ENCODE data around the gene NDFIP1. TPM values are rescaled to one million over a fixed set of nuclear protein-coding genes. Genes with fewer than 3 reads are reported as not detected.

NDFIP1 gene
- total RNA-seq, 2 experiments from 2014 or later: 185 to 192 TPM

DNA sequence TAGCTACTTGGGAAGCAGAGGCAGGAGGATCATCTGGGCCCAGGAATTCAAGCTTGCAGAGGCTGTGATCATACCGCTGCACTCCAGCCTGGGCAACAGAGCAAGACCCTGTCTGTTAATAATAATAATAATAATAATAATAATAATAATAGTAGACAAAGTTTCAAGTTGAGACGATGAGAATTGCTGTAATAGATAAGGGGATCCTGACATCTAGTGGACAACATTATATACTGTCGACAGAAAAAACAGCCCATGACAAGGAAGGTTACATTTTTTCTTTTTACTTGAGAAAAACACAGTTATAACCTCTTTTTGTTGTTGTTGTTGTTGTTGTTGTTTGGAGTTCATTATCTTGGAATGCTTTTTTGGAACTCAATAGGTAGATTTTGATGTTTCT is 35.3 kb downstream of the NDFIP1 start:
- peak overlapping the region; percentile 69 for H3K27ac Mint-ChIP-seq
- intact Hi-C loops (cut with DNase I, micrococcal nuclease): loop anchor here (1.0 to 10.0 kb wide), 4 partner anchors 37 to 449 kb away; partner anchors contain the start of gene NDFIP1 (in 2 of the 2)
- TF ChIP-seq, protein P1, sequence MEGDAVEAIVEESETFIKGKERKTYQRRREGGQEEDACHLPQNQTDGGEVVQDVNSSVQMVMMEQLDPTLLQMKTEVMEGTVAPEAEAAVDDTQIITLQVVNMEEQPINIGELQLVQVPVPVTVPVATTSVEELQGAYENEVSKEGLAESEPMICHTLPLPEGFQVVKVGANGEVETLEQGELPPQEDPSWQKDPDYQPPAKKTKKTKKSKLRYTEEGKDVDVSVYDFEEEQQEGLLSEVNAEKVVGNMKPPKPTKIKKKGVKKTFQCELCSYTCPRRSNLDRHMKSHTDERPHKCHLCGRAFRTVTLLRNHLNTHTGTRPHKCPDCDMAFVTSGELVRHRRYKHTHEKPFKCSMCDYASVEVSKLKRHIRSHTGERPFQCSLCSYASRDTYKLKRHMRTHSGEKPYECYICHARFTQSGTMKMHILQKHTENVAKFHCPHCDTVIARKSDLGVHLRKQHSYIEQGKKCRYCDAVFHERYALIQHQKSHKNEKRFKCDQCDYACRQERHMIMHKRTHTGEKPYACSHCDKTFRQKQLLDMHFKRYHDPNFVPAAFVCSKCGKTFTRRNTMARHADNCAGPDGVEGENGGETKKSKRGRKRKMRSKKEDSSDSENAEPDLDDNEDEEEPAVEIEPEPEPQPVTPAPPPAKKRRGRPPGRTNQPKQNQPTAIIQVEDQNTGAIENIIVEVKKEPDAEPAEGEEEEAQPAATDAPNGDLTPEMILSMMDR (IDR thresholded peaks at IDR 0.05): peak; percentile 71
- peak; percentile 31 for ATAC-seq (ENCODE audit: poor library complexity)
- POLR2A ChIA-PET: interaction anchor here (0.6 to 1.8 kb wide), 6 partner anchors 35 to 175 kb away, joined by 3 to 11 read pairs (median 4); partner anchors contain the start of genes GNPDA1 and RNF14
- peak in 3 of 14 experiments; percentile 51 to 70 (median 69) for DNase-seq
- H3K9me3 ChIP-seq (ENCODE audit: control insufficient read depth in 1 of 2, insufficient read depth in 1 of 2, low read length in 2 of 2): no peaks in the 10 kb centered on the region
- peaks cover 5% of the 10 kb centered on the region for H3K4me1 Mint-ChIP-seq (ENCODE audit: low read depth)
- peaks cover 81% of the 10 kb centered on the region for H3K36me3 ChIP-seq (ENCODE audit: insufficient read depth, low read length)
- H3K4me1 ChIP-seq (ENCODE audit: insufficient read depth, low read length): no peaks in the 10 kb centered on the region
- CTCF ChIA-PET: interaction anchor here (1.0 to 3.5 kb wide), 9 partner anchors 13 to 175 kb away, joined by 3 to 18 read pairs (median 6); partner anchors contain the start of genes GNPDA1 and RNF14
- H3K27ac ChIP-seq (ENCODE audit: low read depth in 1 of 2, low read length in 2 of 2): no peak overlapping the region
- H3K9me3 Mint-ChIP-seq: no peaks in the 10 kb centered on the region
- H3K4me3 ChIP-seq (ENCODE audit: low read length): no peak overlapping the region
- no peaks in the 10 kb centered on the region for H3K27me3 ChIP-seq (ENCODE audit: control insufficient read depth in 1 of 2, insufficient read depth in 2 of 2, low read length in 2 of 2)
- H3K27me3 Mint-ChIP-seq: no peaks in the 10 kb centered on the region
- no peak overlapping the region for H3K4me3 Mint-ChIP-seq
- peaks cover 31% of the 10 kb centered on the region for H3K36me3 Mint-ChIP-seq (ENCODE audit: low read depth)

DNA sequence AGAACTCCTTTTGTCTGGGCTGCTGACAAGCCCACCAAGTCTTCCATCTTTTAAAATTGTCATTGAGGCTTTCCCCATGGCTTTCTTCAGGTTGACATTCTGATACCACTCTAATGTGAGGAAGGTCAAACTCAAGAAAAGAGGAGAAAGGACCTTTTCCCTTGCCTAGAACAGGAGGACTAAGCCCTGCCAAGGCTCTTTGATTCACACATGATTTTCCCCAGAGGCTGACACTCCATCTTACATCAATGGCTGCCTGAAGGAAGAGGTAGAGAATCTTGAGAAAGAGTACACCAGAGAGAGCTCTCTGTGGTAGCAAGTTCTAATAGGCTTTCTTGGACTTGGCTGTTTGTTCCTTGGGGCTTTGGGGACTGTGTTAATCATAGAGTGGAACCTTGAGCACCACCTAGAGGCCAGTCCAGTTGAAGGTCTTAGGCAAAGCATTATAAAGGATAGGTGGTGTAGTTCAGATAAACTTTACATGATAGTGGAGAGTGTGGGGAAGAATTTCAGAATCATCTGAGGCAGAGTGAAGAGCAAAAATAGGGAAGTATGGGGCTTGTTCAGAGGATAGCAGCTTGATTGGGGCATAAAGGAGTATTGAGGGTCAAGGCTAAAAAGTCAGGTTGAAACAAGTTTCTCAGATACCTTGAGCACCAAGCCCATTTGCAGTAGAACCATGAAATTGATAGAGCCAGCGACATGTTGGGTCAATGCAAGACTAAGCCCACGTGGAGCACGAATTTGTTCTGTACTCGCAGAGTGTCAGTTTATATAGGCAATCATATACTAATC is 36.7 kb downstream of the NDFIP1 start:
- no peak overlapping the region for H3K4me3 Mint-ChIP-seq
- no peaks in the 10 kb centered on the region for H3K9me3 Mint-ChIP-seq
- Histone ChIP-seq H3K27ac (ENCODE audit: low read depth in 1 of 2, low read length in 2 of 2) (no peak overlapping the region), H3K4me1 (ENCODE audit: insufficient read depth, low read length) (no peaks in the 10 kb centered on the region), H3K9me3 (ENCODE audit: control insufficient read depth in 1 of 2, insufficient read depth in 1 of 2, low read length in 2 of 2) (no peaks in the 10 kb centered on the region), H3K4me3 (ENCODE audit: low read length) (no peak overlapping the region), H3K36me3 (ENCODE audit: insufficient read depth, low read length) (peaks cover 81% of the 10 kb centered on the region), H3K27me3 (ENCODE audit: control insufficient read depth in 1 of 2, insufficient read depth in 2 of 2, low read length in 2 of 2) (no peaks in the 10 kb centered on the region)
- ChIA-PET POLR2A (interaction anchor here (1.2 to 1.5 kb wide), 2 partner anchors 120 to 176 kb away, joined by 3 read pairs; partner anchors contain the start of gene RNF14), CTCF (interaction anchor here (0.6 to 3.5 kb wide), 10 partner anchors 19 to 155 kb away, joined by 3 to 18 read pairs (median 4); partner anchors contain the start of gene GNPDA1)
- peaks cover 5% of the 10 kb centered on the region for H3K4me1 Mint-ChIP-seq (ENCODE audit: low read depth)
- no peaks in the 10 kb centered on the region for H3K27me3 Mint-ChIP-seq
- ATAC-seq (ENCODE audit: poor library complexity): peak; percentile 74
- peak; percentile 28 to 79 (median 52) for DNase-seq
- intact Hi-C loops (cut with DNase I, micrococcal nuclease): loop anchor here in 1 of 2 experiments (1.0 to 10.0 kb wide), 2 partner anchors 153 to 451 kb away; no protein-coding TSS in a partner anchor
- TF ChIP-seq, protein P1 (IDR thresholded peaks at IDR 0.05): peak; percentile 75
- peaks cover 36% of the 10 kb centered on the region for H3K36me3 Mint-ChIP-seq (ENCODE audit: low read depth)
- no peak overlapping the region for H3K27ac Mint-ChIP-seq

DNA sequence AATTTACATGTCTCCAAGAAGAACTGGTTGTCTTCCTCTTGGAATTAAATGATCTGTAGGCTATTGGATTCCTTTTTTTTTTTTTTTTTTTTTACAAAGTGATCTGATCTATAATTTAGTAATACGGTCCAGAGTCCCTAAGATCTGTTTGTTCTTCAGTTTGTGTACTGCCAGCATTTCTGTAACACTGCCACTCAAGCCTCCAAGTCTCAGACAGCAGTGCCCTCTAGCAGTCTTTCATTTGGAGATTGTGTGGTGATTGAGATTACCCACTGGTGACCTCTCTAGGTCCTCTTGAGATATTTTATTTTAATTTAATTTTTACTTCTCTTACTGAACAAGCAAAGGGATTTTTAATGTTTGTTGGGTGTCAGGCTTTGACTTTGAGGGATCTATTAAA is 40.8 kb downstream of the NDFIP1 start:
- CTCF ChIA-PET: interaction anchor here (1.0 kb wide), 1 partner anchor 332 kb away, joined by 5 read pairs; no protein-coding TSS in a partner anchor
- Mint-ChIP-seq H3K9me3 (no peaks in the 10 kb centered on the region), H3K27me3 (no peaks in the 10 kb centered on the region), H3K4me3 (no peak overlapping the region), H3K36me3 (ENCODE audit: low read depth) (peaks cover 49% of the 10 kb centered on the region), H3K4me1 (ENCODE audit: low read depth) (peaks cover 7% of the 10 kb centered on the region), H3K27ac (no peak overlapping the region)
- Histone ChIP-seq H3K27ac (ENCODE audit: low read depth in 1 of 2, low read length in 2 of 2) (no peak overlapping the region), H3K4me3 (ENCODE audit: low read length) (no peak overlapping the region), H3K4me1 (ENCODE audit: insufficient read depth, low read length) (no peaks in the 10 kb centered on the region), H3K27me3 (ENCODE audit: control insufficient read depth in 1 of 2, insufficient read depth in 2 of 2, low read length in 2 of 2) (no peaks in the 10 kb centered on the region), H3K9me3 (ENCODE audit: control insufficient read depth in 1 of 2, insufficient read depth in 1 of 2, low read length in 2 of 2) (no peaks in the 10 kb centered on the region), H3K36me3 (ENCODE audit: insufficient read depth, low read length) (peaks cover 79% of the 10 kb centered on the region)
- TF ChIP-seq, protein P1 (IDR thresholded peaks at IDR 0.05): no peak
- intact Hi-C loops (cut with DNase I, micrococcal nuclease): loop anchor here in 1 of 2 experiments (10.0 kb wide), 1 partner anchor 455 kb away; no protein-coding TSS in a partner anchor
- no peak for DNase-seq
- POLR2A ChIA-PET: no interaction called here
- ATAC-seq (ENCODE audit: poor library complexity): no peak
